ENCODE results near the gene BMP2K.

Gene BMP2K

DNA sequence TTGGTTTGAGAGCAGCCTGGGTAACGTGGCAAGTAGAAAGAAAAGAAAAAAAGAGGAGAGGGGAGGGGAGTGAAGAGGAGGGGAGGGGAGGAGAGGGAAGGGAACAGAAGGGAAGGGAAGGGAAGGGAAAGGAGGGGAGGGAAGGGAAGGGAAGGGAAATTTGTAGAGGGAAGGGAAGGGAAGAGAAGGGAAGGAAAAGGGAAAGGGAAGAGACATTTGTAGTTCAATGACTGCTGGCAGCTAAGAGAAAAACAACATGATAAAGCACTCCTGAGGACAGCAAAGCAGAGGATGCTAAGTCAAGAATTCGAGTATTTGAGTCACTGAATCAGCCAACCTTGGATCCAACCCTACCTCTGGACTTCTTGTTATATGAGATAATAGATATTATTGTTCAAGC is 38.2 kb upstream of the BMP2K start:
- H3K4me3 ChIP-seq (replicated peaks in 1 of 2; ENCODE audit: low read depth in 2 of 2, low read length in 2 of 2), result no peak overlapping the region
- DNase-seq (ENCODE audit: low read depth in 2 of 2), result no peak
- TF ChIP-seq, protein P1, sequence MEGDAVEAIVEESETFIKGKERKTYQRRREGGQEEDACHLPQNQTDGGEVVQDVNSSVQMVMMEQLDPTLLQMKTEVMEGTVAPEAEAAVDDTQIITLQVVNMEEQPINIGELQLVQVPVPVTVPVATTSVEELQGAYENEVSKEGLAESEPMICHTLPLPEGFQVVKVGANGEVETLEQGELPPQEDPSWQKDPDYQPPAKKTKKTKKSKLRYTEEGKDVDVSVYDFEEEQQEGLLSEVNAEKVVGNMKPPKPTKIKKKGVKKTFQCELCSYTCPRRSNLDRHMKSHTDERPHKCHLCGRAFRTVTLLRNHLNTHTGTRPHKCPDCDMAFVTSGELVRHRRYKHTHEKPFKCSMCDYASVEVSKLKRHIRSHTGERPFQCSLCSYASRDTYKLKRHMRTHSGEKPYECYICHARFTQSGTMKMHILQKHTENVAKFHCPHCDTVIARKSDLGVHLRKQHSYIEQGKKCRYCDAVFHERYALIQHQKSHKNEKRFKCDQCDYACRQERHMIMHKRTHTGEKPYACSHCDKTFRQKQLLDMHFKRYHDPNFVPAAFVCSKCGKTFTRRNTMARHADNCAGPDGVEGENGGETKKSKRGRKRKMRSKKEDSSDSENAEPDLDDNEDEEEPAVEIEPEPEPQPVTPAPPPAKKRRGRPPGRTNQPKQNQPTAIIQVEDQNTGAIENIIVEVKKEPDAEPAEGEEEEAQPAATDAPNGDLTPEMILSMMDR (IDR thresholded peaks at IDR 0.05; ENCODE audit: low read depth, low read length), result no peak

DNA sequence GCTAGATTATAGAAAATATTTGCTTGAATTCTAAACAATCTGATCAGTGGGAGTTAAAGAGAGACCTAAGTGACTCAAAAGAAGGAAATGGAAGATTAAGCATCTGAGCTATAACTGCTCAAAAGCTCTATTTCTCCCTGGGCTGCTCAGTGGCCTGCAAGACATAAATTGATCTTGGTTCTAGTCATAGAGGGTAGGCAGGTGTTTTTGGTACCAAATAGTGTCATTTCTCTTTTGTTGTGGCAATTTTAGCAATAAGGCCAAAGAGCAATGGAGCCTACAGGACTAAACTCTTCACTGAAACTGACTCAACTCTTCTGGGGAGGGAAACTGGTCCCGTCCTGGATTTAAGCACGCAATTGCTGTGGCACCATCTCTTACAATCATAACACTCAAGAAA is 33.9 kb upstream of the BMP2K start:
- DNase-seq (ENCODE audit: low read depth in 2 of 2), result no peak
- no peak overlapping the region for H3K4me3 ChIP-seq (replicated peaks in 1 of 2; ENCODE audit: low read depth in 2 of 2, low read length in 2 of 2)
- TF ChIP-seq, protein P1 (IDR thresholded peaks at IDR 0.05; ENCODE audit: low read depth, low read length), result no peak

DNA sequence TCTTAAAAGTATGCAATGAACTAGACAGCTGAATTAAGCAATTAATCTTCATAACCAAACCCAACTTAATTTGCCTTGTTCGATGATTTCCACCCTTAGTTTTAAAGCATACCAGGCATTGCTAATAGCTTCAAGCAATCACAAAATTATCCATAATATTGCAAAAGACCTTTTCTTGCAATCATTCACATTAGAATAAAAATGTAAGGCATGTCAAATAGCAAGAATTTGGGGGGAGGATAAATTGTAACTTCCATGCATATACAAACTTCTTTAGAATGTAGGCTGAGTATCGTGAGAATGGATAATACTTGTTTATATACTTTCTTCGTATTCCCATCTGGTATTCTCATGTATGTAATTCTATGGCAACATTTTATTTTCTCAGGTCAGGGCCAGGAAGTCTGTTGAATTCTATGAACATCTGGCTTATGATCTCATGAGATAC is 28.7 kb upstream of the BMP2K start:
- TF ChIP-seq, protein P1 (IDR thresholded peaks at IDR 0.05; ENCODE audit: low read depth, low read length), result no peak
- peak in 1 of 2 donors; percentile 59 for DNase-seq (ENCODE audit: low read depth in 2 of 2)
- no peak overlapping the region for H3K4me3 ChIP-seq (replicated peaks in 1 of 2; ENCODE audit: low read depth in 2 of 2, low read length in 2 of 2)

DNA sequence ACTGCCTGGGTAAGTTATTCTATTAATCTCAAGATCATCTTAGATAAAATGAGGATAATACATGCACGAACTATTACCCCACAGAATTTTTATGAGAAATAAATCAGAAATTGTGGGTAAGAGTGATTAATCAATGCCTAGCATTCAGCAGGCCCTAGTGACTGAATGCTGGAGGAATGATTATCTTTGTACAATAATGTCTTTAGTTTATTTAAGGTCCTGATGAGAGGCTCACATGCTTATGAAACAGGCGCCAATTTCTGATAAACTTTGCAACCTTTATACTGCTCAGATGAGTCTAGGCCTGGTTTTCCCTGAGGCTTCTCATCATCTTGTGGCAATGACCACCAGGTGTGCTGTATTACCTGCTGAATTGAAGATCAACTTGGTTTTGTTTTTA is 27.8 kb upstream of the BMP2K start:
- H3K4me3 ChIP-seq (replicated peaks in 1 of 2; ENCODE audit: low read depth in 2 of 2, low read length in 2 of 2), result no peak overlapping the region
- TF ChIP-seq, protein P1 (IDR thresholded peaks at IDR 0.05; ENCODE audit: low read depth, low read length), result no peak
- no peak for DNase-seq (ENCODE audit: low read depth in 2 of 2)

DNA sequence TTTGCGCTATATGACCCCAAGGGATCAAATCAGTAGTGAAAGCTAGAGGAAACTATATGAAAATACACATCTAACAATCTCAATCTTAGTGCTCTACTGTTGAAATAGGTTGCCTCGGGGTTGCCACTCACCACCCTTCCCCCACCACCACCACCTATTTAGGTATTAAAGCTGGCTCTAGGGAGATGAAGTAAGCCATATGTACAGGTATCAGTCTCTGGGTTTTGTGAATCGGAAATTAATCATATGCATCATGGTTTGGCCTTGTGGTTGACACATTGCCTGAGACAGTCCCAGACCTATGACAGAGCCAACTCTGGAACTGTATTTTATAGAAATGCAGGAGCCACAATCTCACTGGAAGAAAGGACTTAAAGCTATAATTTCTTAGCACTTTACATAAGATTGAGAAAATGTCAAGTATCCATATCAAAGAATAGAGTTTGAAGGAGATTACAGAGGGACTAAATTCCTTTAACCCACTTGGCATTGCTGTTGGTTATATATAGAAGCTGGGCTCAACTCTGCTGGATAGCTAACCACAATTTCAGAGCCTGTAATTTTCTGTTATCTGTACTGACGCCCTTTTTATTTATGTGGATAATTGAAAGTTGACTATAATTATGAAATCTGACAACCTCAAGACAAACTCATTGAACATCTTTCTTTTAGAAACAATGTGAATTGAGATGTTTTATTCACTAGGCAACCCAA is 26.7 kb upstream of the BMP2K start:
- peak in 1 of 2 donors; percentile 39 for DNase-seq (ENCODE audit: low read depth in 2 of 2)

DNA sequence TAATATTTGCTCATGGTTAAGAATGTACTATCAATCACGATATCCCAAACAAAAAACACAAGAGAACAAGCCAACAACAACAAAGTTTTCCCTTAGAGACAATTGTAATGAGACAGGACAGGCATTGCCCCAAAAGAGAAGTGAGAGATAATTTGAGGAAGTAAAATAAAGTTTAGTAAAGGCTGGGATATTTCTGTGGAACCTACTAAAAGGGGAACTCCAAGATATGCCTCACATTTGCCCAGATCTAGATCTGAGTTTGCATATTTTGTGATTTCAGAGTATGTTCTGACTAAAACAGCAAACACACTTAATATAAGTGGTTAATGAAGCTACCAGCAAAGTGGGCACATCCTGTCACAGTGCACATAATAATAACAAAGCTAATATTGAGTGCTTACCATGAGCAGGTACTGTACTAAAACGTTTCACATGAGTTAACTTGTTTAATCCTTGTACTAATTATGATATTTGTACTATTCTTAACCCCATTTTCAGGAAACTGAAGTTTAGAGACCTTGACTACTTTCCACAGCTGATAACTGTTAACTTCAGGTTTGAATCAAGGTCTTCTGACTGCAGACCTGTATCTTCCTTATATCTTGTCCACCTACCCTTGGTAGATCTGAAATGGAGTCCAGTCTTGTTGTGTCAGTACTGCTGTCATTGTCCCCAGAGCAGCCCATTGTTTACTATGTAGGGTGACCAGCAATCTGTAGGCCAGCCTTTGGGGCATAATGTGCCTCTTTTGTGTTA is 26.0 kb upstream of the BMP2K start:
- no peak overlapping the region for H3K4me3 ChIP-seq (replicated peaks in 1 of 2; ENCODE audit: low read depth in 2 of 2, low read length in 2 of 2)
- TF ChIP-seq, protein P1 (IDR thresholded peaks at IDR 0.05; ENCODE audit: low read depth, low read length), result no peak
- peak in 1 of 2 donors; percentile 43 for DNase-seq (ENCODE audit: low read depth in 2 of 2)

More for the DNA sequence above, 26.7 kb upstream of the BMP2K start:
- TF ChIP-seq, protein P1 (IDR thresholded peaks at IDR 0.05; ENCODE audit: low read depth, low read length), result no peak
- H3K4me3 ChIP-seq (replicated peaks in 1 of 2; ENCODE audit: low read depth in 2 of 2, low read length in 2 of 2), result no peak overlapping the region
